Natural killer cell treated with Interleukin-12 subunit alpha and Interleukin-12 subunit beta and Interleukin-15 and Interleukin-18, amount 100 ng/mL, for 72 hours (primary cell): ENCODE measurements around the gene CEACAM19. TPM values are rescaled to one million over a fixed set of nuclear protein-coding genes. Genes with fewer than 3 reads are reported as not detected.
"Not testable (repeated sequence)": the region's sequence is repeated elsewhere in the genome, so short reads cannot be mapped to it uniquely, and the experiment has no call there.

ENCODE experiments used
- ATAC-seq, 2 donors: fragments of 150-1000 bp; cut with Tn5 transposase in 1 of 2; sonication (Bioruptor Pico), chemical (Tn5 transposase) in 1 of 2; 2 replicates each; pipeline ENCODE4 v1.10.0; 2021
- DNase-seq: peaks from one replicate; pipeline ENCODE4 v3.0.0; 2022; ENCODE audit warnings: low spot score
- H3K27ac Mint-ChIP-seq, 2 donors: 1 replicate in 1 of 2; 2 replicates in 1 of 2; pipeline ENCODE4 v1.8.0; 2022; ENCODE audit warnings: mixed read lengths in 2 of 2, mild to moderate bottlenecking in 1 of 2, moderate library complexity in 1 of 2
- H3K27me3 Mint-ChIP-seq, 2 donors: 1 replicate in 1 of 2; 2 replicates in 1 of 2; pipeline ENCODE4 v1.8.0; 2022; ENCODE audit warnings: mixed read lengths in 2 of 2
- H3K36me3 Mint-ChIP-seq: one replicate; pipeline ENCODE4 v1.8.0; 2022; ENCODE audit warnings: mixed read lengths
- H3K4me1 Mint-ChIP-seq, 2 donors: 1 replicate in 1 of 2; 2 replicates in 1 of 2; pipeline ENCODE4 v1.8.0; 2022; ENCODE audit warnings: low read depth in 2 of 2, mixed read lengths in 2 of 2, mild to moderate bottlenecking in 1 of 2
- H3K4me3 Mint-ChIP-seq: one replicate; pipeline ENCODE4 v1.8.0; 2022; ENCODE audit warnings: mixed read lengths
- H3K9me3 Mint-ChIP-seq: 2 replicates; pipeline ENCODE4 v1.8.0; 2022; ENCODE audit warnings: mixed read lengths
- total RNA-seq, 2 donors: library from RNA; stranded (reverse); gene quantifications; one replicate each; pipeline ENCODE4 v1.2.3, GENCODE V29; 2022

The CEACAM19 gene
- total RNA-seq, 2 donors from 2014 or later: 1.6 to 1.9 TPM

DNA sequence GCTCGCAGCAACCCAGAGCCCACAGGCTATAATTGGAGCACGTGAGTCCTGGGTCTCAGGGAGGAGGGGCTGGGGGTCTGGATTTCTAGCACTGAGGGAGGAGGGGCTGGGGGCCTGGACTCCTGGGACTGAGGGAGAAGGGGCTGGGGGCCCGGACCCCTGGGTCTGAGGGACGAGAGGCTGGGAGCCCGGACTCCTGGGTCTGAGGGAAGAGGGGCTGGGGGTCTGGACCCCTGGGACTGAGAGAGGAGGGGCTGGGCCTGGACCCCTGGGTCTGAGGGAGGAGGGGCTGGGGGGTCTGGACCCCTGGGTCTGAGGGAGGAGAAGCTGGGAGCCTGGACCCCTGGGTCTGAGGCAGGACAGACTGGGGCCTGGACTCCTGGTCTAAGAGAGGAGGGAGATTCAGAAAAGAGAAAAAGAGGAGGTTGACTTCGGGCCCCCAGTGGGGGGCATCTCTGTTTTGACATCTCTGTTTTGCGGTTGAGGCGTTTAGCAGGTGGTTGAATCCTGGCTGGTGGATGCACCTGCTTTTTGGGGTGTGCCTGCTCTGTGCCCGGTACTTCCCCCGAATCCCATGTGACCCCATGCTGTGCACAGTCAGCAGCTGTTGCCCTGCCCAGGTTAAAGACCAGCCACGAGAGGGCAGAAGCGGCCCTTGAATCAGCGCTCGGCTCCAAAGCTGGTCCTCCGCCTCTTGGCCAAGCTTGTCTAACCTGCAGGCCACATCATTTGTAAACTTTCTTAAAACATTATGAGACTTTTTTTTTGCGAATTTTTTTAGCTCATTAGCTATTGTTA is 17.1 kb upstream of the CEACAM19 start:
- Mint-ChIP-seq H3K27me3 (no peaks in the 10 kb centered on the region), H3K9me3 (no peaks in the 10 kb centered on the region), H3K36me3 (no peaks in the 10 kb centered on the region), H3K4me1 (peaks cover 6 to 11% of the 10 kb centered on the region in 2 donors), H3K27ac (no peak overlapping the region), H3K4me3 (no peak overlapping the region)
- peak; percentile 76 to 83 for ATAC-seq
- no peak for DNase-seq

GRCh38 chr19:44657211-44657921 is 13.9 kb upstream of the CEACAM19 start:
- Mint-ChIP-seq H3K27me3 (no peaks in the 10 kb centered on the region), H3K4me1 (peaks cover 6 to 11% of the 10 kb centered on the region in 2 donors), H3K27ac (no peak overlapping the region), H3K9me3 (no peaks in the 10 kb centered on the region), H3K4me3 (no peak overlapping the region), H3K36me3 (no peaks in the 10 kb centered on the region)
- DNase-seq (peak; percentile 70), ATAC-seq (peak; percentile 64 to 76)

DNA sequence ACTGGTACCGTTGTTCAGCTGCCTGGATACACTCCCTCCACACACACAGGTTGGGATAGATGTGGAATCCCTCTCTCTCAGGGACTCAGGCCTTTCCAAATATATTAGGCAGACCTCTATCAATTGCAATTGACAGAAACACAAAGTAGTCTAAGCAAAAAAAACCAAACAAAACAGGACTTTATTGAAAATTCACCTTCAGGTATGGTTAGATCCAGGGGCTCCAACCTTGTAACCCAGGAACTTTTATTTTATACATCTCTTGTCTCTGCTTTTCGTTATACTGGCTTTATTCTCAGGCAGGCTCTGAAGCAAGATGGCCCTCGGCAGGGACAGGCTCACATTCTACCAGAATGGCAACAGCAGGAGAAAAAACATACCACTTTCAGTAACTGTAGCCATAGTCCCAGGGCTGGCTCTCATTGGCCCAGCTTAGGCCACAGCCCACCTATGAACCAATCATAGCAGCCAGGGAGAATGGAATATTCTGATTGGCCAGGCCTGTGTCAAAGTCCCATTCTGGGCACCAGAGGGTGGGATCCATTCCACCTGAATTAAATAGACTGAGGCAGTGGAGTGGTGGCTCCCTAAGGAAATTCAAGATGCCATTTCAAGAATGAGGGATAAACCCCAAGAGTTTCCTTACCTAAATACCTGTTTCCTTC is 13.1 kb upstream of the CEACAM19 start:
- peaks cover 6 to 11% of the 10 kb centered on the region in 2 donors for H3K4me1 Mint-ChIP-seq
- DNase-seq (no peak), ATAC-seq (no peak)
- H3K27ac Mint-ChIP-seq: no peak overlapping the region
- no peak overlapping the region for H3K4me3 Mint-ChIP-seq
- H3K9me3 Mint-ChIP-seq: no peaks in the 10 kb centered on the region
- H3K27me3 Mint-ChIP-seq: no peaks in the 10 kb centered on the region
- no peaks in the 10 kb centered on the region for H3K36me3 Mint-ChIP-seq

- no peaks in the 10 kb centered on the region for H3K36me3 Mint-ChIP-seq
- DNase-seq (no peak), ATAC-seq (no peak)
- peaks cover 6 to 7% of the 10 kb centered on the region in 2 donors for H3K4me1 Mint-ChIP-seq
- H3K27ac Mint-ChIP-seq: no peak overlapping the region
- H3K4me3 Mint-ChIP-seq: no peak overlapping the region
- H3K9me3 Mint-ChIP-seq: no peaks in the 10 kb centered on the region
- no peaks in the 10 kb centered on the region for H3K27me3 Mint-ChIP-seq
These were observed 11.2 kb upstream of the CEACAM19 start for GRCh38 chr19:44660081-44660480.

- Mint-ChIP-seq H3K9me3 (no peaks in the 10 kb centered on the region), H3K27ac (no peak overlapping the region), H3K27me3 (no peaks in the 10 kb centered on the region), H3K36me3 (no peaks in the 10 kb centered on the region), H3K4me3 (no peak overlapping the region), H3K4me1 (peaks cover 6 to 7% of the 10 kb centered on the region in 2 donors)
- no peak for DNase-seq
- ATAC-seq: no peak
These were observed 10.1 kb upstream of the CEACAM19 start for GRCh38 chr19:44661205-44661604.

DNA sequence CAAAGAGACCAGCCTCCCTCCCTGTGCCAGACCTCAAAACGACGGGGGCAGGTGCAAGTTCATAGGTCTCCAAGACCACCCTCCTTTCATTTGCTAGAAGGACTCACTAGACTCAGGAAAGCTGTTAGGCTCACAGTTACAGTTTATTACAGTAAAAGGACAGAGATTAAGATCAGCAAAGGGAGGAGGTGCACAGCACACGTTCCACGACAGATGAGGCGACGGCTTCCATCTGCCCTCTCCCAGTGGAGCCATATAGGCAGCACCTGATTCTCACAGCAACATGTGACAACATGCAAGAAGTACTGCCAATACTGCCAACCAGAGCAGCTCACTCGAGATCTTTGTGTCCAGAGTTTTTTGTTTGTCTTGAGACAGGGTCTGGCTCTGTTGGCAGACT is 9.4 kb upstream of the CEACAM19 start:
- ATAC-seq: no peak
- H3K27me3 Mint-ChIP-seq: no peaks in the 10 kb centered on the region
- H3K36me3 Mint-ChIP-seq: no peaks in the 10 kb centered on the region
- DNase-seq: no peak
- H3K4me3 Mint-ChIP-seq: no peak overlapping the region
- H3K4me1 Mint-ChIP-seq: peaks cover 5 to 6% of the 10 kb centered on the region in 2 donors
- no peak overlapping the region for H3K27ac Mint-ChIP-seq
- H3K9me3 Mint-ChIP-seq: no peaks in the 10 kb centered on the region

GRCh38 chr19:44662691-44663385 is 8.4 kb upstream of the CEACAM19 start:
- no peaks in the 10 kb centered on the region for H3K36me3 Mint-ChIP-seq
- no peak overlapping the region for H3K27ac Mint-ChIP-seq
- no peaks in the 10 kb centered on the region for H3K9me3 Mint-ChIP-seq
- H3K4me1 Mint-ChIP-seq: no peaks in the 10 kb centered on the region
- no peaks in the 10 kb centered on the region for H3K27me3 Mint-ChIP-seq
- DNase-seq (no peak), ATAC-seq (no peak)
- no peak overlapping the region for H3K4me3 Mint-ChIP-seq

GRCh38 chr19:44663996-44664395 is 7.3 kb upstream of the CEACAM19 start:
- H3K36me3 Mint-ChIP-seq: no peaks in the 10 kb centered on the region
- no peak overlapping the region for H3K27ac Mint-ChIP-seq
- no peak for ATAC-seq
- no peak for DNase-seq
- H3K4me1 Mint-ChIP-seq: no peaks in the 10 kb centered on the region
- no peak overlapping the region for H3K4me3 Mint-ChIP-seq
- H3K27me3 Mint-ChIP-seq: no peaks in the 10 kb centered on the region
- H3K9me3 Mint-ChIP-seq: no peaks in the 10 kb centered on the region

DNA sequence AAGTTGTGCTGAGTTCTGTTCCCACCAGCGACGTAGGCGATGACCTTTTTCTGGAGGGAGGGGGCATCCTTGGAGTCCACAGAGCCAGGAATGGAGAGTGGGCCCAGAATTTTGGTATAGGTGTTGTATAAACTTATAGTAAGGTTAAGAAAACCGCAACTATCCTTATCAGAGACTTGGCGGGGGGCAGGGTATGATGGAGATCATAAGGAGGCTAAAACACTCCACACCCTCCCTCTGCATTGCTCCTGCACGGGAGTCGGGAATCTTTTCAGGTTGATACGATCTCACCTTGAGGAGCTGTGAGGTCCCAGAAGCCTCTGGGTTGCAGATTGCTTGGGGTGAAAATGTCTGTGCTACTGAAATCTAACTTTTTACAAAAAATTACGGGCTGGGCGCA is 6.3 kb upstream of the CEACAM19 start:
- no peak overlapping the region for H3K27ac Mint-ChIP-seq
- H3K4me3 Mint-ChIP-seq: no peak overlapping the region
- H3K27me3 Mint-ChIP-seq: no peaks in the 10 kb centered on the region
- H3K4me1 Mint-ChIP-seq: no peaks in the 10 kb centered on the region
- no peak for ATAC-seq
- H3K9me3 Mint-ChIP-seq: no peaks in the 10 kb centered on the region
- DNase-seq: no peak
- H3K36me3 Mint-ChIP-seq: no peaks in the 10 kb centered on the region

- Mint-ChIP-seq H3K9me3 (no peaks in the 10 kb centered on the region), H3K36me3 (no peaks in the 10 kb centered on the region)
These were observed 4.3 kb upstream of the CEACAM19 start for GRCh38 chr19:44666852-44667556.

GRCh38 chr19:44668985-44669764 is 2.1 kb upstream of the CEACAM19 start:
- DNase-seq (no peak), ATAC-seq (no peak)
- no peaks in the 10 kb centered on the region for H3K36me3 Mint-ChIP-seq
- no peaks in the 10 kb centered on the region for H3K27me3 Mint-ChIP-seq
- no peaks in the 10 kb centered on the region for H3K9me3 Mint-ChIP-seq
- H3K27ac Mint-ChIP-seq: no peak overlapping the region
- H3K4me3 Mint-ChIP-seq: no peak overlapping the region
- H3K4me1 Mint-ChIP-seq: no peaks in the 10 kb centered on the region

More at GRCh38 chr19:44666852-44667556, 4.3 kb upstream of the CEACAM19 start:
- H3K4me3 Mint-ChIP-seq: no peak overlapping the region
- H3K27ac Mint-ChIP-seq: no peak overlapping the region
- ATAC-seq (peak in 1 of 2 donors; percentile 27), DNase-seq (no peak)
- H3K4me1 Mint-ChIP-seq: no peaks in the 10 kb centered on the region
- H3K27me3 Mint-ChIP-seq: no peaks in the 10 kb centered on the region

- H3K36me3 Mint-ChIP-seq, DNase-seq, H3K4me1 Mint-ChIP-seq, H3K27ac Mint-ChIP-seq, H3K27me3 Mint-ChIP-seq, H3K9me3 Mint-ChIP-seq, ATAC-seq, H3K4me3 Mint-ChIP-seq: not testable (repeated sequence)
These were observed 1.3 kb upstream of the CEACAM19 start for GRCh38 chr19:44670027-44670426.
